Measurements from ENCODE around the gene ING4. TPM values are rescaled to one million over a fixed set of nuclear protein-coding genes. Genes with fewer than 3 reads are reported as not detected.

The ING4 gene
- polyA plus RNA-seq, 2 of the 4 experiments (the other 2 are of a cell fraction) = 19.5 to 36.5 TPM

DNA sequence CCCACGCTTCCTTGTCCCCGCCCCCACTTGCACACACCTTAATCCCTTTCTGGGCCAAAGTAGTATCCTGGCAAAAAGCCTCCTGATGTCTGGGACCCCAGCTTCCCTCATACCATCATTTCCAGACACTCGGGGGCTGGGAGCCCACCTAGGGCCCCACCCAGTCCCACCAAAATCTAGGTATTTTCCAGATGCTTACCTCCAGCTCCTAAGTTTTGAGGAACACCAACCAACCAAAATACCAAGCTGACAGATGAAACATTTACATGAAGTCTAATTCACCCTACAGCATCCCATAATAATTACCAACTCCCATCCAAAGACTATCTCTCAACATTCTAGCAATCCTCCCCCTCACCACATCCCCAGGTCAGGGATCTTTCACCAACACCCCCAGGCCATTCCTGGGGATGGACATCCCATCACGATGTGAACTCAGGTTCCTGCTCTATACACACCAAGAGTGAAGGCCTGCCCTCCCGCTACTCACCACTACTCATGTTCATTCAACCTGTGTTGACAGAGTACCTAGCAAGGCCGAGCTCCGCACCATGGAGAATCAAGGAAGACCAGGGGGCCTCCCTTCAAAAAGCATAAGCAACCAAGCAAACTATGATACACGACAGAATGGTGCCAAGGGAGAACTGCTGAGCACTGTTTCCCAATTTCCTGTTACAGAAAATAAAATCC lies 54.2 kb downstream of the ING4 start:
- H3K4me1 ChIP-seq = peaks cover 41% of the 10 kb centered on the region
- no peak for FAIRE-seq
- WGBS (ENCODE audit: missing lambda C conversion rate) = 58% methylated on average over 8 of the region's 8 CpGs

DNA sequence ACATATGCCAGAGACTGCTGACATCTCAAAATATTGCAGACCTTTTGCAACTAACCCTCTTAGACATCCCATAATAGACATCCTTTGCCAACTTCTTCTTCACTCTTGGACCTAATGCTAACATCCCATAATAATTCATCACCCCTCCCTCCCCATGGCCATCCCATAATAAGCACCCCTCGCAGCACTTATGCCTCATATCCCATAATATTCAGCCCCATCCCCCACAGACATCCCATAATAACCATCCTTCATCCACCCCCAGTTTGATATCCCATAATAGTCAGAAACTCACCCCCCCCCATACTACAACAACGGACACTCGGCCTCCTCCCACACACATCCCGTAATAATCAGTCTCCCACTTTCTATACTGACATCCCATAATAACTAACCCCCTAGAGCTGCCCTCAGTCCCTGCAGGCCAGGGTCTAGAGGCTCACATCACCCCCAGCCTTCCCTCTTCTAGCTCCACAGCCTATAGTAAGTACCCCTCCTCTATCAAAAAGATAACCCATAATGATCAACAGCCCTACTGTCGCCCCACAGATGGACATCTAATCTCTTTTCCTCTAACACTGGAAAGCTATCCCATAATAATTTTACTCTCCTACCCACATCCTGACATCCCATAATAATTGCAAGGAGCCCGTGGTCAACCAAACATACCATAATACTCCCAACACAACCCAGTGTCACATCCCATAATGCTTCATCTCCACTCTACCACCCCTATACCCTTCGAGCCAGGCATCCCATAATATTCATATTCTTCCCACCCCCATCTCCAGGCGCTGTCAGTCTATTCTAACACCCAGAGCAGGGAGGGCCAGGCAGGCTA lies 54.9 kb downstream of the ING4 start:
- peak overlapping the region; percentile 44 to 99; a peak in 4 of 6 replicates for H3K27ac ChIP-seq
- ATAC-seq (peak; percentile 57 to 64), FAIRE-seq (no peak), DNase-seq (ENCODE audit: low read depth in 1 of 2, low spot score in 1 of 2) (peak; percentile 76 to 89)
- 17% methylated on average over 8 of the region's 8 CpGs for WGBS (ENCODE audit: missing lambda C conversion rate)
- peak overlapping the region; percentile 97 for H3K4me2 ChIP-seq
- H3K4me3 ChIP-seq = no peak overlapping the region
- POLR2A ChIA-PET = interaction anchor here (1.0 kb wide), 2 partner anchors 82 to 116 kb away, joined by 3 read pairs; partner anchors contain the start of gene COPS7A
- H3K9me3 ChIP-seq = no peaks in the 10 kb centered on the region
- no peak for TF ChIP-seq ZC3H11A (IDR thresholded peaks at IDR 0.05)
- peak; percentile 78 for TF ChIP-seq MAFK (IDR thresholded peaks at IDR 0.05; ENCODE audit: partially characterized antibody)
- no peak for TF ChIP-seq CHD4 (IDR thresholded peaks at IDR 0.05; ENCODE audit: borderline replicate concordance)
- TF ChIP-seq EHF (CRISPR knock-in tag; IDR thresholded peaks at IDR 0.05) = peak; percentile 93
- peak; percentile 96 for TF ChIP-seq FOXS1 (CRISPR knock-in tag; IDR thresholded peaks at IDR 0.05)
- 0 out of 5 replicates have a peak, but pooled peaks of 1 of the 2 experiments have one; percentile 3 for TF ChIP-seq JUN (IDR thresholded peaks at IDR 0.05)
- TF ChIP-seq, protein P1, sequence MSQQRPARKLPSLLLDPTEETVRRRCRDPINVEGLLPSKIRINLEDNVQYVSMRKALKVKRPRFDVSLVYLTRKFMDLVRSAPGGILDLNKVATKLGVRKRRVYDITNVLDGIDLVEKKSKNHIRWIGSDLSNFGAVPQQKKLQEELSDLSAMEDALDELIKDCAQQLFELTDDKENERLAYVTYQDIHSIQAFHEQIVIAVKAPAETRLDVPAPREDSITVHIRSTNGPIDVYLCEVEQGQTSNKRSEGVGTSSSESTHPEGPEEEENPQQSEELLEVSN (IDR thresholded peaks at IDR 0.05; ENCODE audit: borderline replicate concordance, low read depth) = no peak
- TF ChIP-seq HOXB13 (CRISPR knock-in tag; IDR thresholded peaks at IDR 0.05; ENCODE audit: low read depth) = peak; percentile 96
- TF ChIP-seq HOXA7 (CRISPR knock-in tag; IDR thresholded peaks at IDR 0.05) = peak; percentile 68; the same call in 1 of the 2 replicates
- peak; percentile 94 for TF ChIP-seq ATOH8 (CRISPR knock-in tag; IDR thresholded peaks at IDR 0.05; ENCODE audit: low read depth)
- peak; percentile 95 for TF ChIP-seq ZNF302 (CRISPR knock-in tag; IDR thresholded peaks at IDR 0.05)
- TF ChIP-seq TP53 (CRISPR knock-in tag; IDR thresholded peaks at IDR 0.05) = 0 out of 2 replicates have a peak, but pooled peaks have one; percentile 27
- TF ChIP-seq, protein P2, sequence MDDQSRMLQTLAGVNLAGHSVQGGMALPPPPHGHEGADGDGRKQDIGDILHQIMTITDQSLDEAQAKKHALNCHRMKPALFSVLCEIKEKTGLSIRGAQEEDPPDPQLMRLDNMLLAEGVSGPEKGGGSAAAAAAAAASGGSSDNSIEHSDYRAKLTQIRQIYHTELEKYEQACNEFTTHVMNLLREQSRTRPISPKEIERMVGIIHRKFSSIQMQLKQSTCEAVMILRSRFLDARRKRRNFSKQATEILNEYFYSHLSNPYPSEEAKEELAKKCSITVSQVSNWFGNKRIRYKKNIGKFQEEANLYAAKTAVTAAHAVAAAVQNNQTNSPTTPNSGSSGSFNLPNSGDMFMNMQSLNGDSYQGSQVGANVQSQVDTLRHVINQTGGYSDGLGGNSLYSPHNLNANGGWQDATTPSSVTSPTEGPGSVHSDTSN (IDR thresholded peaks at IDR 0.05) = no peak
- TF ChIP-seq RNF2 (IDR thresholded peaks at IDR 0.05; ENCODE audit: borderline replicate concordance, low read depth) = no peak
- no peak for TF ChIP-seq SREBF2 (IDR thresholded peaks at IDR 0.05)
- TF ChIP-seq POLR2A (IDR thresholded peaks at IDR 0.05; ENCODE audit: low read length) = no peak
- TF ChIP-seq CBX2 (IDR thresholded peaks at IDR 0.05; ENCODE audit: borderline replicate concordance, low read depth) = no peak
- 0 out of 2 replicates have a peak, but pooled peaks have one; percentile 45 for TF ChIP-seq ZSCAN20 (CRISPR knock-in tag; IDR thresholded peaks at IDR 0.05)
- no peak for TF ChIP-seq KDM5A (IDR thresholded peaks at IDR 0.05)
- no peak for TF ChIP-seq PHF8 (IDR thresholded peaks at IDR 0.05; ENCODE audit: borderline replicate concordance, low read depth)
- peak; percentile 93 for TF ChIP-seq FOSB (CRISPR knock-in tag; IDR thresholded peaks at IDR 0.05)
- peak; percentile 90 for TF ChIP-seq HOXB5 (CRISPR knock-in tag; IDR thresholded peaks at IDR 0.05)
- TF ChIP-seq, protein P3, sequence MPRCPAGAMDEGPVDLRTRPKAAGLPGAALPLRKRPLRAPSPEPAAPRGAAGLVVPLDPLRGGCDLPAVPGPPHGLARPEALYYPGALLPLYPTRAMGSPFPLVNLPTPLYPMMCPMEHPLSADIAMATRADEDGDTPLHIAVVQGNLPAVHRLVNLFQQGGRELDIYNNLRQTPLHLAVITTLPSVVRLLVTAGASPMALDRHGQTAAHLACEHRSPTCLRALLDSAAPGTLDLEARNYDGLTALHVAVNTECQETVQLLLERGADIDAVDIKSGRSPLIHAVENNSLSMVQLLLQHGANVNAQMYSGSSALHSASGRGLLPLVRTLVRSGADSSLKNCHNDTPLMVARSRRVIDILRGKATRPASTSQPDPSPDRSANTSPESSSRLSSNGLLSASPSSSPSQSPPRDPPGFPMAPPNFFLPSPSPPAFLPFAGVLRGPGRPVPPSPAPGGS (IDR thresholded peaks at IDR 0.05) = no peak
- CTCF ChIA-PET = interaction anchor here (0.6 to 1.8 kb wide), 6 partner anchors 16 to 218 kb away, joined by 3 to 7 read pairs (median 3); partner anchors contain the start of gene COPS7A
- H3K4me1 ChIP-seq = peaks cover 41% of the 10 kb centered on the region

More for the DNA sequence above, 54.2 kb downstream of the ING4 start:
- Histone ChIP-seq H3K4me3 (no peak overlapping the region), H3K4me2 (no peak overlapping the region), H3K9me3 (no peaks in the 10 kb centered on the region), H3K27ac (peak overlapping the region in 1 of 2 experiments; percentile 99; a peak in 2 of 6 replicates)
- TF ChIP-seq HDAC2 (IDR thresholded peaks at IDR 0.05) (no peak), ZNF302 (CRISPR knock-in tag; IDR thresholded peaks at IDR 0.05) (no peak), MYC (IDR thresholded peaks at IDR 0.05; ENCODE audit: borderline replicate concordance, low read length) (no peak)
- DNase-seq (ENCODE audit: low read depth in 1 of 2, low spot score in 1 of 2) (peak; percentile 36 to 58), ATAC-seq (peak; percentile 14 to 17; a peak in 4 of 6 replicates)
- CTCF ChIA-PET = interaction anchor here (0.6 to 1.8 kb wide), 8 partner anchors 10 to 217 kb away, joined by 3 to 7 read pairs (median 3); partner anchors contain the start of gene COPS7A
- POLR2A ChIA-PET = interaction anchor here (0.5 to 1.5 kb wide), 4 partner anchors 21 to 243 kb away, joined by 3 to 6 read pairs (median 4); partner anchors contain the start of genes CDCA3, COPS7A and USP5

All from A549 (cell line).